Lung microvascular endothelial cell (primary cell): ENCODE data around the gene CDS2. TPM values are rescaled to one million over a fixed set of nuclear protein-coding genes. Genes with fewer than 3 reads are reported as not detected.
"Not testable (repeated sequence)": the region's sequence is repeated elsewhere in the genome, so short reads cannot be mapped to it uniquely, and the experiment has no call there.

Source experiments
- DNase-seq, 2 donors: peaks; one replicate each; pipeline versions ENCODE4 v3.0.0 to v3.0.0-alpha.2; 2010; ENCODE audit warnings: low read depth in 2 of 2
- total RNA-seq: library from RNA; depleted of rRNA; stranded (reverse); fragments of >200 nt; gene quantifications from 2 replicates; pipeline ENCODE4 v1.2.1, GENCODE V29; 2014

The CDS2 gene
- total RNA-seq: 42.1 and 64.3 TPM in 2 replicates

DNA sequence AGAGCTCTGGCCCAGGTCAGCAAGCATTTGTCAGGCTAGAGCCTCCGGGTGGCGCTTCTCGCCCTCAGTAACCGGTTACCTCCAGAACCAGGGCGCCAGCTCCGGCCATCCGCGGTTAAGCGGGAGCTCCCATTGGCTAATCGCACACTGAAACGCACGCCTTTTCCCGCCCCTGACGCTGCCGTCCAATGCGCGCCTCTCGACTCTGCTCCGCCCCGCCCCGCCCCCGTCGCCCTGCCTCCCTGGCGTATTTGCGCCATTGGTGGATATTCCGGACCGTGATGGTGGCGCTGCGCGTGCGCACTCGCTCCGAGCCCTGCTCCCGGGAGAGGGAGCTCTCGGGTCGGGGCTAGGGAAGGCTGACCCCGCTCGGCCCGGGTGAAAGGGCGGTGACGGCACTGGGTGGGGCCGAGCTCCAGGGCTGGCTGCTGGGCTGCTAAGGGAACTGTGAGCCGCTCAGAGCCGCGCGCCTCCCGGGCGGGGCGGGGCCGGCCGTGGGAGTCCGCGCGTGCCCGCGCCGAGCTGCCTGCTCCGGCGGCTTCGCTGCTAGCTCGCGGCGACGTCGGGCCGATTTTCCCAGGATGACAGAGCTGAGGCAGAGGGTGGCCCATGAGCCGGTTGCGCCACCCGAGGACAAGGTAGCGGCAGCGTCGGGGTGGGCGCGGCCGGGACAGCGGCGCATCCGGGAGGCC is at the start of gene CDS2:
Gene CDS2 (plus strand): TSS at position 497 of the 692 bp plus-strand sequence. CDS start 85 bp downstream, at position 582.
- DNase-seq: peak; percentile 99

DNA sequence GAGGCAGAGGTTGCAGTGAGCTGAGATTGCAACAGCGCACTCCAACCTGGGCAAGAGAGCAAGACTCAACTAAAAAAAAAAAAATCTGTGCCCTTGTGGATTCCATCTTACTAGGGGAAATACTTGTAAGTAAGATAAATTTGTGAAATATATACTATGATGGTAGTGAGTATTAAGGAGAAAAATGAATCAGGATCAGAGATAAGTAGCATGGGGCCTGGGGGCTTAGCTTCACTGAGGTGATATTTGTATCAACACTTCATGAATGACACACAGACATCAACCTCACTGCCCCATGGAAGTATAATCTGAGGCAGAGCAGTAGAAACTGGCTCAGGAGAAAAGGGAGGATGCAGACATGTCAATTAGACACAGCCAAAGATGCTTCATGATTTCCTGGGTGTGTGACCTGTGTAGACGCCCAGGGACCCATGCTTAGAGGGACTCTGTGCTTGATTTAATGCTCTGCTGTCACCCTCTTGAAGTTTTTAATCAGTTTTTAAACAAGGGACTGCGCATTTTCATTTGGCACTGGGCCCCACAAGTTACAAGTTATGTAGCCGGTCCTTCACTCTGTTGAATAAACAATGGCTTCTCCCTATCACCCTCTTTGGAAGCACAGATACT is 48.9 kb upstream of the CDS2 start:
- DNase-seq: peak in 1 of 2 donors; percentile 5

GRCh38 chr20:5078399-5078958 is 48.3 kb upstream of the CDS2 start:
- DNase-seq: peak; percentile 31 to 88

- DNase-seq: peak in 1 of 2 donors; percentile 28
Observed at GRCh38 chr20:5080384-5080877, 46.4 kb upstream of the CDS2 start.

DNA sequence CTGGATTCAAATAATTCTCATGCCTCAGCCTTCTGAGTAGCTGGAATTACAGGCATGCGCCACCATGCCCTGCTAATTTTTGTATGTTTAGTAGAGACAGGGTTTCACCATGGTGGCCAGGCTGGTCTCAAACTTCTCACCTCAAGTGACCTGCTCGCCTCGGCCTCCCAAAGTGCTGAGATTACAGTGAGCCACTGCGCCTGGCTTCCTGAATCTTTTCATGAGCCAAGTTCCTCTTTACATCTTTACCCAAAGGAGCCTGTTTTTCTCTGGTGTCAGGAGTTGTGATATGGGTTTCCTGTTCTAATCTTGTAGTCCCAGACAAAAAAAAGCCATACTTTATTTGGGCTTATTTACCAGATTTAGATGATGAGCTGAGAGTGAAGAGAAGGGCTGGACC is 41.4 kb upstream of the CDS2 start:
- DNase-seq: no peak

GRCh38 chr20:5088688-5089087 is 38.1 kb upstream of the CDS2 start:
- DNase-seq: no peak

DNA sequence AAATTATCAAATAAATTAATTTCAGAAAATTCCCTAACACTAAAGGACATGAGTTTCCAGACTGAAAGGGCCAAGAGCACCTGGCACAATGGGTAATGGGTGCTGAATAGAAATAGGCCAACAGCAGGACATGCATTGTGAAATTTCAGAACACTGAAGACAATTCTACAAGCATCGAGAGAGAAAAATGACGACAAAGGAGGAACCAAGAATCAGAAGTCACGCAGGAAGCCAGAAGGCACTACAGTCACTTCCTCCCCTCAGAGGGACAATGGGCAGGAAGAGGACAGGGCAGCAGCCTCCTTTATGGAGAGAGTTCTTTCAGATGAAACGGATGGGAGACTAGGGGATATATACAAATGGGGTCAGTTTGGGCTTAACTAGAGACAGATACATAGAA is 36.6 kb upstream of the CDS2 start:
- DNase-seq: peak; percentile 53 to 71

GRCh38 chr20:5091902-5092301 is 34.9 kb upstream of the CDS2 start:
- DNase-seq: no peak

DNA sequence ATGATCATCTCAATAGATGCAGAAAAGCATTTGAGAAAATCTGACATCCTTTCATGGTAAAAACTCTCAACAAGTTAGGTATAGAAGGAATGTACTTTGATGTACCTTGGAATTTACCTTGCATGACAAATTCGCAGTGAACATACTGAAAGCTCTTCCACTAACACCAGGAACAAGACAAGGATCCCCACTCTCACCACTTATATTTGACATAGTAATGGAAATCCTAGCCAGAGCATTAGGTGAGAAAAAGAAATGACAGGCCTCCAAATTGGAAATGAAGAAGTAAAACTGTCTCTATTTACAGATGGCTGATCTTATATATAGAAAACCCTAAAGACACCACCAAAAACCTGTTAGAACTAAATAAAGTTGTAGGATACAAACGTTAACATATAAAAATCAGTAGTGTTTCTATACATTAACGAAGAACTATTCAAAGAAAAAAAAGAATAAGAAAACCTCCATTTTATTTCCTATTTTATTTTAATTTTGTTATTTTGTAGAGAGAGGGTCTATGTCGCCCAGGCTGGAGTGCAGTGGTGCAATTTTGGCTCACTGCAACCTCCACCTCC is 34.0 kb upstream of the CDS2 start:
- no peak for DNase-seq

- no peak for DNase-seq
Observed at GRCh38 chr20:5095454-5095853, 31.4 kb upstream of the CDS2 start.

GRCh38 chr20:5095931-5096330 is 30.9 kb upstream of the CDS2 start:
- DNase-seq: no peak

GRCh38 chr20:5096463-5096862 is 30.3 kb upstream of the CDS2 start:
- DNase-seq: no peak

GRCh38 chr20:5099009-5099408 is 27.8 kb upstream of the CDS2 start:
- not testable (repeated sequence) for DNase-seq

DNA sequence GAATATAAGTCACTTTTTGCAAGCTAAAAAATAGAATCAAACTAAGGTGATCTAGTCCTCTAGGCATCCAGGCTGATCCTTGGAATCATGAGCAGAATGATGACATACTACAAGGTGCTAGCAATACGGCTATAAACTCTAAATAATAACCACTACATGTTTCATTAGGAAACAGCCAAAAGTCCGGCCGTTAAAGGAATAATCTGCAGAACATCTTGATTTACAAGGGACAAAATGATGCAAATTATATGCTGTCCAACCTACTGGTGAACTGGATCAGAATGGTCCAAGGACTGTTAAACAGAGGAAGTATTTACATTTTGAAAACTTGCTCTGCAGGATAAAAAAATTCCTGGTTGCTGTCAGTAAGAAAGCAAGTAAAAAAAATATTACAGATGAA is 26.9 kb upstream of the CDS2 start:
- DNase-seq: not testable (repeated sequence)

DNA sequence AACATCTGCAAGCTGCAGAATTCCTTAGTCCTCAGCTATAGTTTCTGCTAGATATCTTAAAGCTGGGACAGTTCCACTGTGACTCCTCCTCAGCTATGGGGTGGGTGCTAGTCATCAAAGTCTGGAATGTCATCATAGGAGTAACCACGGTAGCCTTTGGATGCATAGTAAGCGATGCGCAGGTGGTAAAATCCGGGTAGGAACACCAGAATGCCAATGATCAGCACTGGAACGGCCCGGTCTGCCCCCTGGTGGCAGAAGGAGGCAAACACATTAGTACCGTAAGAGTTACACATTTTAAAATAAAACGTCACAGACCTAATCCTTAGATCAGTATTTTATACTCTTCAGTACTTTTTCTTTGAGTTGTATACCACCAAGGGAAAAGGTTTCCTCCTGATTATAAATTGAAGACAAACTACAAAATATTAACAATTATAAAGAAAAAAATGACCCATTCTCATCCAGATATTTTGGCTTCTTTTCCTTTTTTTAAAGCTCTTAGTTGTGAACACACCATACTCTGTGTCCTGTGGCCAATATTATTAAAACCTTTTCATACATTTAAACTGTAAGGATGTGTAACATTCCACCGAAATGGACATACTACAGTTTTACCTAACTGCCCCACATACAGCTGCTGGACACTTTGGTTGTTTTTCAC is 26.0 kb upstream of the CDS2 start:
- DNase-seq: peak; percentile 68 to 78

DNA sequence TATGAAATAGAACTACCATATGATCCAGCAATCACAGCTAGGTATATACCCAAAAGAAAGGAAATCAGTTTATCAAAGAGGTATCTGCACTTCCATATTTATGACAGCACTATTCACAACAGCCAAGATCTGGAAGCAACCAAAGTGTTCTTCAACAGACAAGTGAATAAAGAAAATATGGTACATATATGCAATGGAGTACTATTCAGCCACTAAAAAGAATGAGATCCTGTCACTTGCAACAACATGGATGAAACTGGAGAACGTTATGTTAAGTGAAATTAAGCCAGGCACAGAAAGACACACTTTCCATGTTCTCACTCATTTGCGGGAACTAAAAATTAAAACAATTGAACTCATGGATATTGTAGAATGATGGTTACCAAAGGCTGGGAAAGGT is 22.3 kb upstream of the CDS2 start:
- no peak for DNase-seq

- no peak for DNase-seq
Observed at GRCh38 chr20:5109276-5109675, 17.5 kb upstream of the CDS2 start.

DNA sequence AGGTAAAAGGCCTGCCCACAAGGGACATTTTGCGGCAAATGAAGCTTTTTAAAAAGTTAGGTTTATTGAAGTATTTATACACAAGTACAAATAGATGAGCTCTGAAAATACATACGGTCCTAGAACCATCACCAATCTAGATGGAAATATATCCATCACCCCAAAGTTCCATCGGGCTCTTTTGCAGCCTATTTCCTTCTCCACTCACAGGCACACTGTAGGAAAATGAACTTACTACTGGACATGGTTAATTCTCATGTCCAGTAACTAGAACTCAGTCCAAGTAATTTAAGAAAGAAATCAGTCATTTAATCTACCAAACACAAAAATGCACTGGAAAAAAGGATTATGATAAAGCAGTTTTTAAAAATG is 13.2 kb upstream of the CDS2 start:
- DNase-seq: no peak

DNA sequence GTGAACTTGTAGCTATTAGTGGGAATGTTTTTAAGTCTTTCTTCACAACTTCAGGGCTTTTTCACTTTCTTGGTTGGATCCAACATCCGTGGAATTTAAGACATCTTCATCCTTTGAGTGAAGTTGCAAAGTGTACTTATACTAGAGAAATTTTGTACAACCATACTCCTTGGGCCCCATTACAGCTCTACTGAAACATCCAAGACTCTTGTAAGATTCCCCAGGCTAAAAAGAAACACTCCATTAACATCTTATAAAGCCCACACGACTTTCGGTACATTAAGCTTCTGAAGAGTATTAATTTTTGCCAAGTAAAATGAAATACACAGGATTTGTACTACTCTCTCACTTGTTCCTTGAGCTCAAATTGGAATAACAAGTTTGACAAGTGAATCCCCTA is 12.4 kb upstream of the CDS2 start:
- DNase-seq: no peak

DNA sequence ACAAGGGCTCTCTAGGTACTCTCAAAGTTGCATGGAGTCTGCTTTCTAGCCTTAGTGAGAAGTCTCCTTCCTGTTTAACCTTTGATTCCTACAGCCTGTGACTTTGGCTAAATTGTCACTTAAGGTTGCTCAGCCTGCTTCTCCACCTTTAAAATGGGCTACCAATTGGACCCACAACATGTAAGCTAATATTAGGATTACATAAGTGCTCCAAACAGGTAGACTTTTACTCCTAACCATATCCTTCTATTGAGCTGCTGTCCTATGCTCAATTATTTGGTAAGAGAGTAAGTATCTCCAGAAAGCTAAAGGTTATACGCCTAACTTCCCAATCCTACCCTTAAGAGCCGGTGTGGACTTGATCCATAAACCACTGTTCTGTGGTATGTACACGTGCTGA is 9.9 kb upstream of the CDS2 start:
- DNase-seq: no peak

DNA sequence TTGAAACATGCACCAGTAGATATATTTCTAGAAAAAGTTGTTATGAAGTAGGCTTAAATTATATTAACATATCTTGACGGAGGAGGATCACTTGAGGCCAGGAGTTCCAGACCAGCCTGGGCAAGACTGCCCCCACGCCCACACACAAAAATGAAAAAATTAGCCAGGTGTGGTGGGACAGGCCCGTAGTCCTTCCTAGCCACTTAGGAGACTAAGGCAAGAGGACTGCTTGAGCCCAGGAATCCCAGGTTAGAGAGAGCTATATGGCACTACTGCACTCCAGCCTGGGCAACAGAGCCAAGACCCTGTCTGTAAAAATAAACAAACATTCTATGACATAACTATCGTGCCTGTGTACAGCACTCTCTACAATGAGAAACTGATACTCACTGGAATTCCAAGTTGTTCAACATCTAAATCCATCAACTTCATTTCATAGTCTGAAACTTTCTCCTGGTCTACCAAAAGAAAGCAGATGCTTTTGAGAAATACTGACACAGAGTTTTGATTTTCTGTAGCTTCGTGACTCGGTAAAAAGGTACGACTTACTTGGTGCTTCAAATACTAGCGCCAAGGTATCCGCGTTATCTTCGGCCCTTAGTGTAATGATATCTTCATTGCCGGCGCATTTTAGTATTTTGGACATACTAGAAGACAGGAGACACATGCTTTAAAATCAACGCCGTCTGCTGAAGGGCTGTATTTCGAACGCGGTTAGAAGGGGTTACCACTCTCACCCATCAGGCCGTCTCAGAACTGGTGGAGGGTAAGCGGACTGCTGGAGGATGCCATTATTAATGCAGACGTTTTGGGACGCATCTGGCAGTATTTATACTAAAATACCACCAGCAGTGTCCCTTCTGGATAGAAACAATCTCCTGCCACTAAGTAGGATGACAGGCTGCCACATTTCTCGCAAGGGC is 8.3 kb upstream of the CDS2 start:
- no peak for DNase-seq
